DOHH2 (cell line): ENCODE data around the gene NOTCH4.

ENCODE experiments used
- H3F3A ChIP-seq: fragments of 200-600 bp; sonication (generic), shearing (Covaris generic); 2 replicates; pipeline ENCODE4 v1.6.0; 2016; ENCODE audit warnings: antibody characterized with exemption, mild to moderate bottlenecking; ENCODE audit not compliant: control insufficient read depth, insufficient read depth
- H3K27ac ChIP-seq: fragments of 200-600 bp; sonication (generic); 2 replicates; pipeline ENCODE4 v1.5.1; 2014; ENCODE audit warnings: low read depth, mild to moderate bottlenecking, low read length, moderate library complexity
- H3K27me3 ChIP-seq: fragments of 200-600 bp; sonication (generic); 2 replicates; pipeline ENCODE4 v1.6.1; 2014; ENCODE audit warnings: mild to moderate bottlenecking, low read length, mixed read lengths; ENCODE audit not compliant: control insufficient read depth
- H3K36me3 ChIP-seq: fragments of 200-600 bp; sonication (generic); 2 replicates; pipeline ENCODE4 v1.6.1; 2014; ENCODE audit warnings: mild to moderate bottlenecking, low read length, moderate library complexity, mixed read lengths; ENCODE audit not compliant: control insufficient read depth
- H3K4me1 ChIP-seq: fragments of 200-600 bp; sonication (generic); 2 replicates; pipeline ENCODE4 v1.6.1; 2014; ENCODE audit warnings: mild to moderate bottlenecking, low read length, mixed read lengths; ENCODE audit not compliant: control insufficient read depth
- H3K4me2 ChIP-seq: fragments of 200-600 bp; sonication (generic); 2 replicates; pipeline ENCODE4 v1.6.0; 2014; ENCODE audit warnings: mild to moderate bottlenecking, low read length, moderate library complexity
- H3K4me3 ChIP-seq: fragments of 200-600 bp; sonication (generic); 2 replicates; pipeline ENCODE4 v1.5.1; 2014; ENCODE audit warnings: mild to moderate bottlenecking, low read length, mixed read lengths
- H3K79me2 ChIP-seq: fragments of 200-600 bp; sonication (generic); 2 replicates; pipeline ENCODE4 v1.6.1; 2014; ENCODE audit warnings: mild to moderate bottlenecking, low read length, mixed read lengths; ENCODE audit not compliant: control insufficient read depth
- H3K9me2 ChIP-seq: fragments of 200-600 bp; sonication (generic); replicated peaks from 2 replicates; pipeline ENCODE4 v1.6.1; 2014; ENCODE audit warnings: mild to moderate bottlenecking, low read length, mixed read lengths; ENCODE audit not compliant: control insufficient read depth
- H3K9me3 ChIP-seq: fragments of 200-600 bp; sonication (generic); 2 replicates; pipeline ENCODE4 v1.6.1; 2014; ENCODE audit warnings: antibody characterized with exemption, low read length, mixed read lengths; ENCODE audit not compliant: control insufficient read depth, insufficient read depth
- H4K20me1 ChIP-seq: fragments of 200-600 bp; sonication (generic); 2 replicates; pipeline ENCODE4 v1.6.0; 2014; ENCODE audit warnings: low read depth, mild to moderate bottlenecking, antibody characterized with exemption, low read length, moderate library complexity; ENCODE audit not compliant: control insufficient read depth, insufficient read depth
- CTCF ChIP-seq: fragments of 200-600 bp; sonication (generic); IDR thresholded peaks from one replicate; pipeline ENCODE4 v1.5.1; 2014; ENCODE audit warnings: antibody characterized with exemption, mild to moderate bottlenecking, low read depth, low read length; ENCODE audit not compliant: poor library complexity, severe bottlenecking
- EZH2phosphoT487 ChIP-seq: fragments of 200-600 bp; sonication (generic); IDR thresholded peaks from 2 replicates; pipeline ENCODE4 v1.6.1; 2017; ENCODE audit warnings: borderline replicate concordance, mild to moderate bottlenecking, antibody characterized with exemption, low read length, moderate library complexity, mixed read lengths

NOTCH4 gene

GRCh38 chr6:32147401-32148132, 76.3 kb downstream of the NOTCH4 start:
- Histone ChIP-seq H3K36me3 (no peaks in the 10 kb centered on the region), H4K20me1 (no peaks in the 10 kb centered on the region), H3K79me2 (no peaks in the 10 kb centered on the region), H3F3A (peaks cover 5% of the 10 kb centered on the region; the same call in 1 of the 2 replicates), H3K9me2 (no peaks in the 10 kb centered on the region), H3K4me3 (no peak overlapping the region), H3K4me2 (no peak overlapping the region), H3K4me1 (peaks cover 10% of the 10 kb centered on the region), H3K9me3 (no peaks in the 10 kb centered on the region), H3K27ac (no peak overlapping the region), H3K27me3 (peaks cover 12% of the 10 kb centered on the region)
- TF ChIP-seq EZH2phosphoT487 (no peak), CTCF (no peak)

DNA sequence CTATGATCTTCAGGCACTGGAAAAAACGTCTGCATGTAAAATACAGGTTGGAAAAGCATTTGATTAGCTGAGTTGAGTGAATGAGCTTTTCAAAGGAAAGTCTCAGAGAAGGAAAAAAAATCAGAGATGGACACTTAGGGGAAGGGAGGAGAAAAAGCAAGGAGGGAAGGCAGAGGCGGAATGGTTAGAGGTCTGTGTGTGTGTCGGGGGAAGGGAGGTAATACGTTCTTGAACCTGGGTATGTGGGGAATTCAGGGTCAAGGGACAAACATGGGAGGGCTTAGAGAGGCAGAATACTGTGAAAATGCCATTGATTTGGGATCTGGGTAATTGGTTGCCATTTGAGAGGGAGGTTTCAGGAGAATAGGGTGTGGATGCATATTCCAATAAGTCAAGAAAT, 77.2 kb downstream of the NOTCH4 start:
- Histone ChIP-seq H3K27me3 (peaks cover 12% of the 10 kb centered on the region), H3K27ac (no peak overlapping the region), H3K4me3 (no peak overlapping the region), H3K36me3 (no peaks in the 10 kb centered on the region), H3F3A (peaks cover 3% of the 10 kb centered on the region; the same call in 1 of the 2 replicates), H3K79me2 (no peaks in the 10 kb centered on the region), H3K9me3 (no peaks in the 10 kb centered on the region), H4K20me1 (no peaks in the 10 kb centered on the region), H3K4me2 (no peak overlapping the region), H3K4me1 (peaks cover 3% of the 10 kb centered on the region; the same call in 1 of the 2 replicates), H3K9me2 (no peaks in the 10 kb centered on the region)
- TF ChIP-seq EZH2phosphoT487 = no peak

DNA sequence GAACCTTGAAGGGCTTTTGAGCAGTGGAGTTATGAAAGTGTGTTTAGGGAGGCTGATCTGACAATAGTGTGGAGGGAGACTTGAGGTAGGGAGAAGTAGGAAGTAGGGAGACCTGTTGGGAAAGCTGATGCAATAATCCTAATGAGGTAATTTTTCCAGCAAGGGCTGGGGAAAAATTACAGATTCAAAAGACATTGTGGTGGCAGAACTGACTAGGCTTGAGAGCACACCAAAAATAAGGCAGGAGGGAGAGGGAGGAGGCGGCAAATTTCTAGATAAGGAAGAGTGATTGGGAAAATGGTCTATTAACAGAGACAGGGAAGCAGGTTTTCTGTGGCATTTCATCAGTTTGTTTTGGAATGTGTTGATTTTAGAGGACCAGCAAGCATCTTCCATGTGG, 77.6 kb downstream of the NOTCH4 start:
- no peaks in the 10 kb centered on the region for H3K36me3 ChIP-seq
- peaks cover under 1% of the 10 kb centered on the region; the same call in 1 of the 2 replicates for H3K4me1 ChIP-seq
- TF ChIP-seq EZH2phosphoT487 (no peak), CTCF (no peak)
- no peak overlapping the region for H3K4me3 ChIP-seq
- H3K4me2 ChIP-seq = no peak overlapping the region
- H3K9me3 ChIP-seq = no peaks in the 10 kb centered on the region
- H3K9me2 ChIP-seq = no peaks in the 10 kb centered on the region
- H3K27me3 ChIP-seq = peaks cover 12% of the 10 kb centered on the region
- H3K79me2 ChIP-seq = no peaks in the 10 kb centered on the region
- H4K20me1 ChIP-seq = no peaks in the 10 kb centered on the region
- H3K27ac ChIP-seq = no peak overlapping the region
- H3F3A ChIP-seq = peaks cover 3% of the 10 kb centered on the region; the same call in 1 of the 2 replicates
